Stimulated activated CD4-positive, alpha-beta T cell treated with anti-CD3 and anti-CD28 coated beads, Interleukin-15, amount 100 ng/mL, for 1 hour (primary cell): ENCODE results near the gene SNN.

Source experiments
- DNase-seq, 2 donors: peaks; one replicate each; pipeline ENCODE4 v3.0.0-alpha.2; 2020; ENCODE audit warnings: low read depth in 1 of 2, low spot score in 1 of 2

SNN gene

DNA sequence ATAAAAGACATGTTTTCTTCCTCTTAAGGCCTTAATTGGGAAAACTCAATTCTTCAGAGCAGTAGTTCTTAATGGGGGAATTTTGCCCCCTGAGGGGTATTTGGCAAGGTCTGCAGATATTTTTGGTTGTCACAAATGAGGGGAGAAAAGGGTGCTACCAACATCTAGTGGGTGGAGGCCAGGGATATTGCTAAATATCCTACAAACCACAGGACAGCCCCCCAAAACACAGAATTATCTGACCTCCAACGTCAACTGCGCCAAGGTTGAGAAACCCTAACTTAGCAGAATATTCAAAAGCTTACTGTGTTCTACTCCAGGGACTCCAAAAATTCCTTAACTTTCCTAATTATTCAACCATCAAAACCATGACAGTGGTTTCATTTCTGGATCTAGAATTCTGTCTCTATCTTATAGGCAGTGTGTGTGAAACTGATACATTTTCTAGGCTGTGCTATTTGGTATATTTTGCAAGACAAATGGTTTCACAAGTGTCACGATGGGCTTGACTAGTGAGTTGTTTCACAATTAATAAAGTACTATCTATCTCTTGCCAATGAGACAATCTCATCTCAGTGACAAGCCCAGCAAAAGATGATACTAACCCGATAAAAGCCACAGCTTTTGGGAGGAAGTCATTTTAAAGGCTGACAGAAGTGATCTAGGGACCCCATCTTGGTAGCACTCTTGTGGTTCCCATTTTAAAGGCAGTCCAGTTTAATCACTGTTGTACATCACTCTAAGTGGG, 59.7 kb downstream of the SNN start:
- DNase-seq: no peak
